ENCODE data around the gene TP53RK.

The TP53RK gene

GRCh38 chr20:46689082-46689753, at the start of gene TP53RK:
Gene TP53RK, minus strand, starts transcription at chr20:46689444. Its CDS starts 30 bp downstream, at chr20:46689414.
- TF ChIP-seq GATA3 (IDR thresholded peaks at IDR 0.05; ENCODE audit: low read depth, low read length) (no peak), GATA2 (IDR thresholded peaks at IDR 0.05; ENCODE audit: low read depth, low read length) (no peak)

DNA sequence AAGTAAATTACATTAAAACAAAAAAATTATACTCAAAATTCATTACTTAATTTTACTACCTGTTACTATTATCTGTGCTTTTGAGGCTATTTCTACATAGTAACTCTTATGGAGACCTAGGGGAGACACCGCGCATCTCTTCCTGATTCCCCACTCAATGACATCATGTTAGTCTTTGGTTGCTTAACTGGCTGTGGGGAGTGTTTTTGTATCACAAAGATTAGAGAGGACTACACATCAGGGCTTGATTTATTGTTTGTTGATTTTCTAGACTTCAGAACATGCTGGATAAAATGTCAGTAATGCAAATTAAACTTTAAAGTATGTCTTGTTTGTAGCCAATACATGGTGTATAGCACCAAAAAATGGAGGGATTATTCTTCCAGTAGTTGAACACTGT, 46.2 kb upstream of the TP53RK start:
- no peak for TF ChIP-seq GATA3 (IDR thresholded peaks at IDR 0.05; ENCODE audit: low read depth, low read length)
- no peak for TF ChIP-seq GATA2 (IDR thresholded peaks at IDR 0.05; ENCODE audit: low read depth, low read length)

GRCh38 chr20:46731770-46732169, 42.5 kb upstream of the TP53RK start:
- TF ChIP-seq GATA3 (IDR thresholded peaks at IDR 0.05; ENCODE audit: low read depth, low read length) (no peak), GATA2 (IDR thresholded peaks at IDR 0.05; ENCODE audit: low read depth, low read length) (no peak)

DNA sequence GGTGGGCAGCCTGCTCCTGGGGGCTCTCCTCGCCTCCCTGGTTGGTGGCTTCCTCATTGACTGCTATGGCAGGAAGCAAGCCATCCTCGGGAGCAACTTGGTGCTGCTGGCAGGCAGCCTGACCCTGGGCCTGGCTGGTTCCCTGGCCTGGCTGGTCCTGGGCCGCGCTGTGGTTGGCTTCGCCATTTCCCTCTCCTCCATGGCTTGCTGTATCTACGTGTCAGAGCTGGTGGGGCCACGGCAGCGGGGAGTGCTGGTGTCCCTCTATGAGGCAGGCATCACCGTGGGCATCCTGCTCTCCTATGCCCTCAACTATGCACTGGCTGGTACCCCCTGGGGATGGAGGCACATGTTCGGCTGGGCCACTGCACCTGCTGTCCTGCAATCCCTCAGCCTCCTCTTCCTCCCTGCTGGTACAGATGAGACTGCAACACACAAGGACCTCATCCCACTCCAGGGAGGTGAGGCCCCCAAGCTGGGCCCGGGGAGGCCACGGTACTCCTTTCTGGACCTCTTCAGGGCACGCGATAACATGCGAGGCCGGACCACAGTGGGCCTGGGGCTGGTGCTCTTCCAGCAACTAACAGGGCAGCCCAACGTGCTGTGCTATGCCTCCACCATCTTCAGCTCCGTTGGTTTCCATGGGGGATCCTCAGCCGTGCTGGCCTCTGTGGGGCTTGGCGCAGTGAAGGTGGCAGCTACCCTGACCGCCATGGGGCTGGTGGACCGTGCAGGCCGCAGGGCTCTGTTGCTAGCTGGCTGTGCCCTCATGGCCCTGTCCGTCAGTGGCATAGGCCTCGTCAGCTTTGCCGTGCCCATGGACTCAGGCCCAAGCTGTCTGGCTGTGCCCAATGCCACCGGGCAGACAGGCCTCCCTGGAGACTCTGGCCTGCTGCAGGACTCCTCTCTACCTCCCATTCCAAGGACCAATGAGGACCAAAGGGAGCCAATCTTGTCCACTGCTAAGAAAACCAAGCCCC, 36.2 kb upstream of the TP53RK start:
- TF ChIP-seq GATA3 (IDR thresholded peaks at IDR 0.05; ENCODE audit: low read depth, low read length): no peak
- TF ChIP-seq GATA2 (IDR thresholded peaks at IDR 0.05; ENCODE audit: low read depth, low read length): no peak

- TF ChIP-seq GATA3 (IDR thresholded peaks at IDR 0.05; ENCODE audit: low read depth, low read length): no peak
- no peak for TF ChIP-seq GATA2 (IDR thresholded peaks at IDR 0.05; ENCODE audit: low read depth, low read length)
Measured at GRCh38 chr20:46724343-46724959, 35.2 kb upstream of the TP53RK start.

DNA sequence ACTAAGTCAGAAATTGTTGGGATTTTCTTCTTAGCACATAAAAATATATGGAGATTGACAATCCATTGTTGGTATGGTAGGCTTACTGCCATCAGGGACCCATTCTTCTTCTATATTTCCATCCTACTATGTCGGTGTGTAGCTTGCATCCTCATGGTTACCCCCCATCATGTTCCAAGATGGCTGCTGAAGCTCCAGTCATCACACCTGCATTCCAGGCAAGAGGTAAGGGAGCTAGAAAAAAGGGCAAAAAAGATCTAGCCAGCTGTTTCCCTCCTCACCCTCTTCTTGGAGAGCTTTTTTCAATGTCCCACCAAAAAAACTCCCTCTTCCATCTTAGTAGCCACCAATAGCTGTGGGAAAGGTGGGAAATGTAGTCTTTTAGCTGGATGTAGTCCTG, 33.8 kb upstream of the TP53RK start:
- TF ChIP-seq GATA3 (IDR thresholded peaks at IDR 0.05; ENCODE audit: low read depth, low read length): no peak
- no peak for TF ChIP-seq GATA2 (IDR thresholded peaks at IDR 0.05; ENCODE audit: low read depth, low read length)

DNA sequence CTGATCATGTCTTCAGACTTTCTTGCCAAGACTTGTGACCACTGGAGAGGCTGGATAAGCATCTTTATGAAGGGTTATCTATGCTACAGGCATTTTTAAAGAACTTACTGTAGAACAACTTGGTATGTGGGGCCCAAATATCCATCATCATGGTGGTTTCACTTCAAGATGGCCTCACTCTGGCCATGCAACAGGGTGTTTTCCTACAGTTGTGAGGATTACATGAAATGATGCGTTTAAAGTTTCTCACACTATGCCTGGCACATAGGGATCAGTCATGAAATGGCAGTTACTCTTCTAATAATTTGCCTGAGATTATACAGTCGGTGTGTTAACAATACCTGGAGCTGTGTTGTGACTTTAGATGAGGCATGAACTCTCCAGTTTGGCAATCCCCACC, 33.2 kb upstream of the TP53RK start:
- TF ChIP-seq GATA3 (IDR thresholded peaks at IDR 0.05; ENCODE audit: low read depth, low read length): no peak
- no peak for TF ChIP-seq GATA2 (IDR thresholded peaks at IDR 0.05; ENCODE audit: low read depth, low read length)

- TF ChIP-seq GATA3 (IDR thresholded peaks at IDR 0.05; ENCODE audit: low read depth, low read length): no peak
- no peak for TF ChIP-seq GATA2 (IDR thresholded peaks at IDR 0.05; ENCODE audit: low read depth, low read length)
Measured at GRCh38 chr20:46721476-46721875, 32.2 kb upstream of the TP53RK start.

GRCh38 chr20:46720776-46721425, 31.7 kb upstream of the TP53RK start:
- TF ChIP-seq GATA2 (IDR thresholded peaks at IDR 0.05; ENCODE audit: low read depth, low read length) (no peak), GATA3 (IDR thresholded peaks at IDR 0.05; ENCODE audit: low read depth, low read length) (no peak)

GRCh38 chr20:46720019-46720418, 30.8 kb upstream of the TP53RK start:
- no peak for TF ChIP-seq GATA2 (IDR thresholded peaks at IDR 0.05; ENCODE audit: low read depth, low read length)
- no peak for TF ChIP-seq GATA3 (IDR thresholded peaks at IDR 0.05; ENCODE audit: low read depth, low read length)

DNA sequence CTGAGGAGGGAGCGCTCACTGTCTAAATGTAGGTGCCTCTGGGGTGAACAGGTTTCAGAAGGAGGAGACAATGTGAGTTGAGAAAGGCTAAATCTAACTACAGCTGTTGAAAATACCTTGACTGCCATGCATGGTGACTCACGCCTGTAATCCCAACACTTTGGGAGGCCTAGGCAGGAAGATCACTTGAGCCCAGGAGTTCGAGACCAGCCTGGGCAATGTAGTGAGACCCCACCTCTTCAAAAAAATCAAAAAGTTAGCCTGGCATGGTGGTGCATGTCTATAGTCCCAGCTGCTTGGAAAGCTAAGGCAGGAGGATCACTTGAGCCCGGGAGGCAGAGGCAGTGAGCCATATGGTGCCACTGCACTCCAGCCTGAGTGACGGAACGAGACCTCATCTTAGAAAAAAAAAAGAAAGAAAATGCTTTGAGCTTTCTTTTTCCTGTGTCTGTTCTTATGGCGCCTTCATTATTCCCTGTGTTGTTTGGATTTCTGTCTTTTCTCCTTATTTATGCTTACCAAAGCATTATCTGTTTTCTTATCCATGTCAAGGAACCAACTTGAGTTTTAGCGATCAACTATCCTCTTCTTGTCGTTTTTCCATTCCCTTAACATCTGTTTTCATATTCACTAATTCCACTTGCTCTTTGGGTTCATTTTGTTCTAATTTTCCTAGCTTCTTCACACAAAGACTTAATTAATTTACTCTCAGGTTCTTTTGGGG, 28.7 kb upstream of the TP53RK start:
- TF ChIP-seq GATA3 (IDR thresholded peaks at IDR 0.05; ENCODE audit: low read depth, low read length): no peak
- TF ChIP-seq GATA2 (IDR thresholded peaks at IDR 0.05; ENCODE audit: low read depth, low read length): no peak

GRCh38 chr20:46715292-46715756, 26.1 kb upstream of the TP53RK start:
- TF ChIP-seq GATA2 (IDR thresholded peaks at IDR 0.05; ENCODE audit: low read depth, low read length) (no peak), GATA3 (IDR thresholded peaks at IDR 0.05; ENCODE audit: low read depth, low read length) (no peak)

Data from SH-SY5Y (cell line).